SKM-1 treated with dmso at 0.1 percent for 144 hours (cell line): ENCODE results near the gene CNPPD1.
"Not testable (repeated sequence)": the region's sequence is repeated elsewhere in the genome, so short reads cannot be mapped to it uniquely, and the experiment has no call there.

Experiments used
- DNase-seq: peaks from one replicate; lab custom pipeline; 2025; ENCODE audit not compliant: unreplicated experiment; lab: John Stamatoyannopoulos, UW

Gene CNPPD1

GRCh38 chr2:219209236-219210195, 32.8 kb upstream of the CNPPD1 start:
- DNase-seq, result no peak

GRCh38 chr2:219207884-219208740, 31.4 kb upstream of the CNPPD1 start:
- DNase-seq, result no peak

GRCh38 chr2:219207134-219207883, 30.6 kb upstream of the CNPPD1 start:
- DNase-seq, result no peak

GRCh38 chr2:219206328-219207133, 29.8 kb upstream of the CNPPD1 start, which contains the start of gene ZFAND2B:
TSS of gene ZFAND2B (plus strand) at chr2:219206782. CDS start at chr2:219206988, 206 bp downstream.
- peak; percentile 88 for DNase-seq

GRCh38 chr2:219205981-219206327, 29.2 kb upstream of the CNPPD1 start:
- DNase-seq, result no peak

- DNase-seq, result no peak
These were observed 28.4 kb upstream of the CNPPD1 start for GRCh38 chr2:219205165-219205538.

GRCh38 chr2:219204425-219205164, 27.9 kb upstream of the CNPPD1 start:
- no peak for DNase-seq

- DNase-seq, result not testable (repeated sequence)
These were observed 24.6 kb upstream of the CNPPD1 start for GRCh38 chr2:219201331-219201730.

GRCh38 chr2:219200502-219201326, 24.0 kb upstream of the CNPPD1 start:
- not testable (repeated sequence) for DNase-seq

- DNase-seq, result no peak
These were observed 22.9 kb upstream of the CNPPD1 start for GRCh38 chr2:219199470-219200211.

GRCh38 chr2:219198974-219199373, 22.2 kb upstream of the CNPPD1 start:
- DNase-seq, result no peak

GRCh38 chr2:219197388-219197787, 20.7 kb upstream of the CNPPD1 start:
- DNase-seq, result no peak

- no peak for DNase-seq
These were observed 10.2 kb upstream of the CNPPD1 start for GRCh38 chr2:219186754-219187456.

- no peak for DNase-seq
These were observed 7.4 kb upstream of the CNPPD1 start for GRCh38 chr2:219184121-219184520.

- DNase-seq, result no peak
These were observed 6.5 kb upstream of the CNPPD1 start for GRCh38 chr2:219183151-219183772.

GRCh38 chr2:219182331-219183150, 5.8 kb upstream of the CNPPD1 start:
- no peak for DNase-seq
